Measurements from ENCODE around the gene RRAGB.
A peak's percentile ranks its signal among the peaks of the same experiment; 100 is the strongest.

- TF ChIP-seq POLR2A (IDR thresholded peaks at IDR 0.05; ENCODE audit: low read length) (peak; percentile 69), GATA1 (IDR thresholded peaks at IDR 0.05; ENCODE audit: low read depth, low read length) (no peak)
These were observed at the start of gene RRAGB for GRCh38 chrX:55717521-55718497.
